H1 (cell line): ENCODE measurements around the gene NPS. TPM values are rescaled to one million over a fixed set of nuclear protein-coding genes. Genes with fewer than 3 reads are reported as not detected.

ENCODE experiments used
- CTCF ChIA-PET: fragments of 300-600 bp; sonication (Branson Sonifier 250); formaldehyde crosslinking; loops from one replicate; lab custom pipeline; 2021; ENCODE audit not compliant: partially characterized antibody; lab: Charles Lee
- POLR2A ChIA-PET: fragments of 300-600 bp; sonication (Branson Sonifier 250); formaldehyde crosslinking; loops from one replicate; lab custom pipeline; 2021; ENCODE audit warnings: inconsistent platforms; ENCODE audit not compliant: partially characterized antibody; lab: Charles Lee
- DNase-seq, 2 experiments: peaks; one replicate each; pipeline versions ENCODE4 v3.0.0 to v3.0.0-alpha.2; 2010 to 2022; ENCODE audit warnings: low spot score in 2 of 2, low read depth in 1 of 2, mixed read lengths in 1 of 2
- FAIRE-seq: peaks from 2 replicates; lab custom pipeline; 2011; peaks lifted over from hg19 to GRCh38; lab: Jason Lieb, UNC
- H2AFZ ChIP-seq: 2 replicates; pipeline ENCODE4 v1.8.1; 2012; ENCODE audit warnings: low read length, inconsistent platforms
- H2AK5ac ChIP-seq: 2 replicates; pipeline ENCODE4 v1.6.1; 2013; ENCODE audit warnings: low read depth, low read length
- H2BK120ac ChIP-seq: replicated peaks from 2 replicates; pipeline ENCODE3; 2013; ENCODE audit warnings: low read depth, low read length, inconsistent platforms
- H2BK12ac ChIP-seq: 2 replicates; pipeline ENCODE4 v1.6.1; 2013; ENCODE audit warnings: low read depth, low read length
- H2BK15ac ChIP-seq: 2 replicates; pipeline ENCODE4 v1.6.1; 2013; ENCODE audit warnings: low read length
- H2BK20ac ChIP-seq: 2 replicates; pipeline ENCODE4 v1.6.1; 2013; ENCODE audit warnings: low read length
- H2BK5ac ChIP-seq: 2 replicates; pipeline ENCODE4 v1.6.1; 2013; ENCODE audit warnings: low read depth, low read length
- H3K14ac ChIP-seq: 2 replicates; pipeline ENCODE4 v1.6.1; 2013; ENCODE audit warnings: inconsistent platforms; ENCODE audit not compliant: insufficient read length
- H3K18ac ChIP-seq: 2 replicates; pipeline ENCODE4 v1.6.1; 2013; ENCODE audit warnings: low read length; ENCODE audit errors: extremely low read depth
- H3K23ac ChIP-seq: 2 replicates; pipeline ENCODE4 v1.6.1; 2013; ENCODE audit warnings: inconsistent platforms; ENCODE audit not compliant: insufficient read length
- H3K23me2 ChIP-seq: 2 replicates; pipeline ENCODE4 v1.6.1; 2013; ENCODE audit warnings: low read depth, low read length
- H3K27ac ChIP-seq: 2 replicates; pipeline ENCODE4 v1.6.1; 2011; ENCODE audit warnings: low read depth, low read length, inconsistent platforms
- H3K27me3 ChIP-seq, 4 experiments: replicated peaks in 1 of 4; 1 replicate in 1 of 4; 2 replicates in 3 of 4; pipeline versions ENCODE4 v1.6.1 to v1.8.1; 2011 to 2013; ENCODE audit warnings: low read length in 3 of 4, mild to moderate bottlenecking in 3 of 4, inconsistent platforms in 2 of 4, mixed read lengths in 2 of 4, moderate library complexity in 1 of 4; ENCODE audit not compliant: control insufficient read depth in 3 of 4, insufficient read depth in 3 of 4; ENCODE audit errors: extremely low read depth in 1 of 4
- H3K36me3 ChIP-seq, 4 experiments: 2 replicates each; pipeline versions ENCODE4 v1.6.1 to v1.8.1; 2011 to 2013; ENCODE audit warnings: mild to moderate bottlenecking in 4 of 4, low read length in 3 of 4, moderate library complexity in 2 of 4, control low read depth in 1 of 4, inconsistent platforms in 1 of 4; ENCODE audit not compliant: insufficient read depth in 4 of 4, control insufficient read depth in 2 of 4
- H3K4ac ChIP-seq: replicated peaks from 2 replicates; pipeline ENCODE3; 2013; ENCODE audit warnings: low read length, low read depth, mixed read lengths, inconsistent platforms; ENCODE audit not compliant: insufficient read length
- H3K4me1 ChIP-seq, 4 experiments: replicated peaks in 1 of 4; 1 replicate in 1 of 4; 2 replicates in 3 of 4; pipeline versions ENCODE4 v1.6.1 to v1.8.1; 2011 to 2013; ENCODE audit warnings: low read length in 3 of 4, inconsistent platforms in 2 of 4, mixed read lengths in 1 of 4; ENCODE audit not compliant: insufficient read depth in 4 of 4, control insufficient read depth in 3 of 4
- H3K4me2 ChIP-seq, 2 experiments: 2 replicates each; pipeline versions ENCODE4 v1.6.1 to v1.8.1; 2011 to 2013; ENCODE audit warnings: low read depth in 2 of 2, low read length in 2 of 2, control low read depth in 1 of 2, inconsistent platforms in 1 of 2, mild to moderate bottlenecking in 1 of 2; ENCODE audit not compliant: insufficient read depth in 1 of 2
- H3K4me3 ChIP-seq, 4 experiments: fragments of 200-600, 300-600 bp in 1 of 4; sonication (generic), shearing (Covaris generic), sonication (Bioruptor Twin) in 1 of 4; 2 replicates each; pipeline versions ENCODE4 v1.5.1 to v1.8.1; 2011 to 2016; ENCODE audit warnings: low read length in 4 of 4, low read depth in 3 of 4, control low read depth in 2 of 4, inconsistent platforms in 2 of 4, mild to moderate bottlenecking in 2 of 4, mixed read lengths in 1 of 4, moderate library complexity in 1 of 4; ENCODE audit not compliant: insufficient read depth in 2 of 4; ENCODE audit errors: extremely low read depth in 1 of 4
- H3K56ac ChIP-seq: replicated peaks from 2 replicates; pipeline ENCODE3; 2013; ENCODE audit warnings: low read depth, mild to moderate bottlenecking, mixed read lengths, low read length, inconsistent platforms; ENCODE audit not compliant: insufficient read length
- H3K79me1 ChIP-seq: 2 replicates; pipeline ENCODE4 v1.6.1; 2013; ENCODE audit warnings: low read depth, low read length, control low read depth
- H3K79me2 ChIP-seq, 2 experiments: 2 replicates each; pipeline versions ENCODE4 v1.6.1 to v1.8.1; 2012 to 2013; ENCODE audit warnings: low read length in 2 of 2, mild to moderate bottlenecking in 2 of 2, inconsistent platforms in 1 of 2; ENCODE audit not compliant: insufficient read depth in 2 of 2, control insufficient read depth in 1 of 2
- H3K9ac ChIP-seq, 4 experiments: replicated peaks in 1 of 4; 1 replicate in 1 of 4; 2 replicates in 3 of 4; pipeline versions ENCODE4 v1.6.1 to v1.8.1; 2011 to 2013; ENCODE audit warnings: low read depth in 3 of 4, low read length in 3 of 4, control low read depth in 2 of 4, mild to moderate bottlenecking in 2 of 4, moderate library complexity in 2 of 4, inconsistent platforms in 1 of 4; ENCODE audit errors: extremely low read depth in 1 of 4
- H3K9me3 ChIP-seq, 2 experiments: 2 replicates each; pipeline versions ENCODE4 v1.6.1 to v1.8.1; 2012 to 2013; ENCODE audit warnings: mild to moderate bottlenecking in 2 of 2, moderate library complexity in 2 of 2, control low read depth in 1 of 2, inconsistent platforms in 1 of 2, low read depth in 1 of 2, low read length in 1 of 2, mixed read lengths in 1 of 2; ENCODE audit not compliant: insufficient read depth in 2 of 2
- H4K20me1 ChIP-seq, 2 experiments: replicated peaks in 1 of 2; 2 replicates each; pipeline versions ENCODE3 to v1.8.1; 2011 to 2013; ENCODE audit warnings: inconsistent platforms in 2 of 2, low read length in 2 of 2, mild to moderate bottlenecking in 1 of 2; ENCODE audit not compliant: insufficient read depth in 2 of 2, control insufficient read depth in 1 of 2
- H4K5ac ChIP-seq: 2 replicates; pipeline ENCODE4 v1.6.1; 2013; ENCODE audit warnings: low read length, low read depth, mixed read lengths, inconsistent platforms; ENCODE audit not compliant: insufficient read length
- H4K8ac ChIP-seq: 2 replicates; pipeline ENCODE4 v1.8.0; 2013; ENCODE audit warnings: mild to moderate bottlenecking, moderate library complexity, low read length, inconsistent platforms; ENCODE audit not compliant: insufficient read depth; ENCODE audit errors: extremely low read depth
- H4K91ac ChIP-seq: replicated peaks from 2 replicates; pipeline ENCODE3; 2013; ENCODE audit warnings: low read length, mixed read lengths, inconsistent platforms; ENCODE audit not compliant: insufficient read length
- ATF2 ChIP-seq: IDR thresholded peaks from 2 replicates; pipeline ENCODE4 v1.6.1; 2012; ENCODE audit warnings: low read length, inconsistent platforms
- NRF1 ChIP-seq: IDR thresholded peaks from 2 replicates; pipeline ENCODE4 v1.6.1; 2011; ENCODE audit warnings: mild to moderate bottlenecking, low read depth, low read length, improper control_type of control experiment
- POLR2A ChIP-seq, 2 experiments: IDR thresholded peaks; 1 replicate in 1 of 2; 2 replicates in 1 of 2; pipeline ENCODE4 v1.6.1; 2011; ENCODE audit warnings: low read depth in 2 of 2, low read length in 2 of 2, mild to moderate bottlenecking in 2 of 2; ENCODE audit errors: control extremely low read depth in 1 of 2
- POLR2AphosphoS5 ChIP-seq: IDR thresholded peaks from 2 replicates; pipeline ENCODE4 v1.6.1; 2011; ENCODE audit warnings: low read depth, low read length
- WGBS, 2 experiments: shearing (Covaris generic) in 1 of 2; methylation state at CpG; one replicate each; pipeline versions ENCODE4 v1.1.6 to v1.1.7; 2013 to 2015; ENCODE audit warnings: low lambda C conversion rate in 2 of 2, mixed read lengths in 2 of 2, inconsistent platforms in 1 of 2, low coverage in 1 of 2, missing lambda C conversion rate in 1 of 2; ENCODE audit not compliant: insufficient replicate concordance in 2 of 2, insufficient coverage in 1 of 2, insufficient read length in 1 of 2; ENCODE audit errors: extremely low coverage in 1 of 2, missing lambda C conversion rate in 1 of 2; 5-methylcytosine and 5-hydroxymethylcytosine counted together
- polyA plus RNA-seq, 7 experiments: library from polyadenylated mRNA; depleted of rRNA in 3 of 7; stranded (reverse) in 5 of 7; unstranded in 2 of 7; fragments of >200 nt in 5 of 7; fragments of 200-250 nt in 2 of 7; gene quantifications; 1 replicate in 5 of 7; 2 replicates in 1 of 7; 4 replicates in 1 of 7; pipeline versions ENCODE4 v1.2.1 to v1.2.3, GENCODE V29; 2011 to 2013; ENCODE audit warnings: missing spikeins in 2 of 7, mixed read lengths in 2 of 7
- total RNA-seq: library from RNA; stranded (reverse); fragmentation: NEBNext Ultra II Directional; extraction: Animal tissue kit (Norgen Biotek cat#: 25700); gene quantifications from 2 replicates; pipeline ENCODE4 v1.2.1, GENCODE V29; 2021

Gene NPS
- total and polyA plus RNA-seq, 2 of the 8 experiments (the other 6 are each of a cell fraction or from before 2014, with no cell fraction given): not detected

- Histone ChIP-seq H4K91ac (no peak overlapping the region), H2AFZ (no peak overlapping the region), H3K4me3 (no peak overlapping the region), H3K79me1 (no peaks in the 10 kb centered on the region), H2BK20ac (no peak overlapping the region), H2BK15ac (no peak overlapping the region), H4K8ac (no peak overlapping the region), H2BK12ac (no peak overlapping the region), H3K14ac (no peak overlapping the region), H3K56ac (no peak overlapping the region), H2AK5ac (no peak overlapping the region), H3K23ac (no peak overlapping the region), H3K23me2 (no peaks in the 10 kb centered on the region), H3K4me2 (no peak overlapping the region), H3K4me1 (no peaks in the 10 kb centered on the region), H3K27ac (no peak overlapping the region), H3K18ac (no peak overlapping the region), H4K5ac (no peak overlapping the region), H3K9ac (no peak overlapping the region), H3K36me3 (no peaks in the 10 kb centered on the region), H3K79me2 (no peaks in the 10 kb centered on the region), H3K9me3 (no peaks in the 10 kb centered on the region; a peak in 1 of 4 replicates), H4K20me1 (no peaks in the 10 kb centered on the region), H3K4ac (no peak overlapping the region), H2BK5ac (no peak overlapping the region), H2BK120ac (no peak overlapping the region), H3K27me3 (no peaks in the 10 kb centered on the region)
- 95% methylated on average over 8 of the region's 8 CpGs; no CpG with 5 or more reads in 1 of the 2 experiments for WGBS, 2 experiments
- ChIA-PET POLR2A (no interaction called here), CTCF (no interaction called here)
- FAIRE-seq (no peak), DNase-seq (no peak)
- TF ChIP-seq ATF2 (no peak), POLR2AphosphoS5 (no peak), NRF1 (no peak), POLR2A (IDR thresholded peaks at IDR 0.05; ENCODE audit: control extremely low read depth in 1 of 2, low read depth in 2 of 2, low read length in 2 of 2) (no peak)
These were observed 11.2 kb upstream of the NPS start for GRCh38 chr10:127537924-127538323.
